ENCODE results near the gene TMEM120B.
"Not testable (repeated sequence)": the region's sequence is repeated elsewhere in the genome, so short reads cannot be mapped to it uniquely, and the experiment has no call there.

The TMEM120B gene

DNA sequence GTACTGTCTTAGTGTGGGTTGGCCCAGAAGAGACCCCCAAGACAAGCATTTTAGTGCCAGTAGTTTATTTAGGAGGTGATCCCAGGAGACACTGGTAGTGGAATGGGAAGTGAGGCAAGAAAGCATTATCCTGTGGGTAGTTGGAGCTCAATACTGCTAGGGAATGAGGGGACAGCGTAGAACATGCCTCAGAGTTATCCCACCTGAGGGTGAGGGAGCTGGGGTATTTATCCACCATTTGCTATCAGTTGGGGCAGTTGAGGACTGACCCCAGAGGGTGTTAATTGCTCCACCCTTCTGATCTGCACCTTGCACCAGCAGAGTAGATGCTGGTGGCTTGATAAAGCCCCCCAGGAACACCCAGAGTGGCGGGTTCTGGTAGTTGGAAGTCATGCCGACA is 43.0 kb downstream of the TMEM120B start:
- H3K27ac ChIP-seq (ENCODE audit: low read length): no peak overlapping the region
- DNase-seq: no peak

DNA sequence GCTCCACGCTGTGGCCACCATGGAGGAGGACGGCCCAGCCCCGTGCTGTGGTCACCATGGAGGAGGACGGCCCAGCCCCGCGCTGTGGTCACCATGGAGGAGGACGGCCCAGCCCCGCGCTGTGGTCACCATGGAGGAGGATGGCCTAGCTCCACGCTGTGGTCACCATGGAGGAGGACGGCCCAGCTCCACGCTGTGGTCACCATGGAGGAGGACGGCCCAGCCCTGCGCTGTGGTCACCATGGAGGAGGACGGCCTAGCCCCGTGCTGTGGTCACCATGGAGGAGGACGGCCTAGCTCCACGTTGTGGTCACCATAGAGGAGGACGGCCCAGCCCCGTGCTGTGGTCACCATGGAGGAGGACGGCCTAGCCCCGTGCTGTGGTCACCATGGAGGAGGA is 46.0 kb downstream of the TMEM120B start:
- not testable (repeated sequence) for DNase-seq; H3K4me1 ChIP-seq (ENCODE audit: insufficient read depth, low read length); H3K27me3 ChIP-seq (ENCODE audit: insufficient read depth, low read length, poor library complexity); H2AFZ ChIP-seq (ENCODE audit: low read depth, low read length); H4K20me1 ChIP-seq (ENCODE audit: insufficient read depth, low read length); H3K79me2 ChIP-seq (ENCODE audit: insufficient read depth, low read length); H3K9me3 ChIP-seq (ENCODE audit: insufficient read depth, low read length, severe bottlenecking); ATAC-seq (ENCODE audit: insufficient read depth, low read depth); H3K27ac ChIP-seq (ENCODE audit: low read length); H3K9ac ChIP-seq (ENCODE audit: low read depth, low read length); H3K4me2 ChIP-seq (ENCODE audit: insufficient read depth, low read length); H3K4me3 ChIP-seq (ENCODE audit: low read depth in 1 of 2, low read length in 2 of 2); H3K36me3 ChIP-seq (ENCODE audit: insufficient read depth, low read length)

More for the DNA sequence above, 43.0 kb downstream of the TMEM120B start:
- Histone ChIP-seq H3K9me3 (ENCODE audit: insufficient read depth, low read length, severe bottlenecking) (no peaks in the 10 kb centered on the region), H2AFZ (ENCODE audit: low read depth, low read length) (no peak overlapping the region), H3K4me2 (ENCODE audit: insufficient read depth, low read length) (no peak overlapping the region), H3K36me3 (ENCODE audit: insufficient read depth, low read length) (peaks cover 3% of the 10 kb centered on the region), H3K4me3 (ENCODE audit: low read depth in 1 of 2, low read length in 2 of 2) (no peak overlapping the region), H3K4me1 (ENCODE audit: insufficient read depth, low read length) (peaks cover 9% of the 10 kb centered on the region), H3K9ac (ENCODE audit: low read depth, low read length) (no peak overlapping the region), H4K20me1 (ENCODE audit: insufficient read depth, low read length) (no peaks in the 10 kb centered on the region), H3K79me2 (ENCODE audit: insufficient read depth, low read length) (no peaks in the 10 kb centered on the region), H3K27me3 (ENCODE audit: insufficient read depth, low read length, poor library complexity) (no peaks in the 10 kb centered on the region)
- ATAC-seq (ENCODE audit: insufficient read depth, low read depth): no peak
- TF ChIP-seq EZH2 (IDR thresholded peaks at IDR 0.05; ENCODE audit: borderline replicate concordance, low read depth, low read length, severe bottlenecking): no peak
- TF ChIP-seq, protein P1, sequence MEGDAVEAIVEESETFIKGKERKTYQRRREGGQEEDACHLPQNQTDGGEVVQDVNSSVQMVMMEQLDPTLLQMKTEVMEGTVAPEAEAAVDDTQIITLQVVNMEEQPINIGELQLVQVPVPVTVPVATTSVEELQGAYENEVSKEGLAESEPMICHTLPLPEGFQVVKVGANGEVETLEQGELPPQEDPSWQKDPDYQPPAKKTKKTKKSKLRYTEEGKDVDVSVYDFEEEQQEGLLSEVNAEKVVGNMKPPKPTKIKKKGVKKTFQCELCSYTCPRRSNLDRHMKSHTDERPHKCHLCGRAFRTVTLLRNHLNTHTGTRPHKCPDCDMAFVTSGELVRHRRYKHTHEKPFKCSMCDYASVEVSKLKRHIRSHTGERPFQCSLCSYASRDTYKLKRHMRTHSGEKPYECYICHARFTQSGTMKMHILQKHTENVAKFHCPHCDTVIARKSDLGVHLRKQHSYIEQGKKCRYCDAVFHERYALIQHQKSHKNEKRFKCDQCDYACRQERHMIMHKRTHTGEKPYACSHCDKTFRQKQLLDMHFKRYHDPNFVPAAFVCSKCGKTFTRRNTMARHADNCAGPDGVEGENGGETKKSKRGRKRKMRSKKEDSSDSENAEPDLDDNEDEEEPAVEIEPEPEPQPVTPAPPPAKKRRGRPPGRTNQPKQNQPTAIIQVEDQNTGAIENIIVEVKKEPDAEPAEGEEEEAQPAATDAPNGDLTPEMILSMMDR (IDR thresholded peaks at IDR 0.05; ENCODE audit: borderline replicate concordance, extremely low read depth, low read length, poor library complexity, severe bottlenecking): no peak

DNA sequence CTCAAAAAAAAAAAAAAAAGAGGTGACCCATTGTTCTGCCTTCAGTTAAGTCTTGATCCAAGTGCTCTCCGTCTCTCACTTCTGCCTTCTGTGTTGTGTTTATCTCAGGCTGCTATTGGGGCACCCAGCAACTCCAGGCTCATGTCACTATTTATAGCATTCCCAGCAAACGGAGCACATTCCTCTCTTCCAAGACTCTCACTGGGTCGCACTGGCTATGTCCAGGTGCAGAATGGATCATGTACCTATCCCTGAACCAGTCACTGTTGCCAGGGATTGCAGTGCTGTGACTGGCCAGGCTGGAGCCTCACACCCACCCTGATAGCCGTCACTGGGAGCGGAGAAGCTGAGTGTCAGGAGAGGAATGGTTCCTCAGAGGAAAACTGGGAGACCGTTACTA is 49.7 kb downstream of the TMEM120B start:
- H3K79me2 ChIP-seq (ENCODE audit: insufficient read depth, low read length): no peaks in the 10 kb centered on the region
- H3K4me3 ChIP-seq (ENCODE audit: low read depth in 1 of 2, low read length in 2 of 2): no peak overlapping the region
- TF ChIP-seq, protein P1 (IDR thresholded peaks at IDR 0.05; ENCODE audit: borderline replicate concordance, extremely low read depth, low read length, poor library complexity, severe bottlenecking): no peak
- TF ChIP-seq EZH2 (IDR thresholded peaks at IDR 0.05; ENCODE audit: borderline replicate concordance, low read depth, low read length, severe bottlenecking): no peak
- no peaks in the 10 kb centered on the region for H3K36me3 ChIP-seq (ENCODE audit: insufficient read depth, low read length)
- no peak overlapping the region for H2AFZ ChIP-seq (ENCODE audit: low read depth, low read length)
- H3K27ac ChIP-seq (ENCODE audit: low read length): no peak overlapping the region
- H3K9ac ChIP-seq (ENCODE audit: low read depth, low read length): no peak overlapping the region
- DNase-seq (no peak), ATAC-seq (ENCODE audit: insufficient read depth, low read depth) (no peak)
- H3K4me2 ChIP-seq (ENCODE audit: insufficient read depth, low read length): no peak overlapping the region
- no peaks in the 10 kb centered on the region for H3K9me3 ChIP-seq (ENCODE audit: insufficient read depth, low read length, severe bottlenecking)
- H3K27me3 ChIP-seq (ENCODE audit: insufficient read depth, low read length, poor library complexity): no peaks in the 10 kb centered on the region
- no peaks in the 10 kb centered on the region for H3K4me1 ChIP-seq (ENCODE audit: insufficient read depth, low read length)
- peaks cover 3% of the 10 kb centered on the region; the same call in 1 of the 2 replicates for H4K20me1 ChIP-seq (ENCODE audit: insufficient read depth, low read length)

DNA sequence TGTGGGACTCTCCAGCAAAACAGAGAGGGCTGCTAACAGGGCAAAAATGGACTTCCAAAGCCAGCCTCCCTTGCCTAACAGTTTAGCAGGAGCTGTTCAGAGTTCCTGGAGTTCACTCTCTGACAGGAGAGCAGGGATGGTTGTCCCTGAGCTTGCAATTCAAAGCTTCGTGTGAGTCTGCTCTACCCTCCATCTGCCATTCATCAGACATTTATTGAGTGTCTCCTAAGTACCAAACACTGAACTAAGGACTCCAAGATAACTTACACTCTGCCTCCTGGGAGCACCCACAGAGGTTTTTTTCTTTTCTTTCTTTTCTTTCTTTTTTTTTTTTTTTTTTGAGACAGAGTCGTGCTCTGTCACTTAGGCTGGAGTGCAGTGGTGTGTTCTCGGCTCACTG is 52.3 kb downstream of the TMEM120B start:
- Histone ChIP-seq H3K4me1 (ENCODE audit: insufficient read depth, low read length) (no peaks in the 10 kb centered on the region), H3K27ac (ENCODE audit: low read length) (no peak overlapping the region), H3K27me3 (ENCODE audit: insufficient read depth, low read length, poor library complexity) (no peaks in the 10 kb centered on the region), H3K9me3 (ENCODE audit: insufficient read depth, low read length, severe bottlenecking) (no peaks in the 10 kb centered on the region), H3K4me3 (ENCODE audit: low read depth in 1 of 2, low read length in 2 of 2) (no peak overlapping the region), H4K20me1 (ENCODE audit: insufficient read depth, low read length) (peaks cover 3% of the 10 kb centered on the region; the same call in 1 of the 2 replicates), H3K9ac (ENCODE audit: low read depth, low read length) (no peak overlapping the region), H3K4me2 (ENCODE audit: insufficient read depth, low read length) (no peak overlapping the region), H3K79me2 (ENCODE audit: insufficient read depth, low read length) (no peaks in the 10 kb centered on the region), H2AFZ (ENCODE audit: low read depth, low read length) (no peak overlapping the region), H3K36me3 (ENCODE audit: insufficient read depth, low read length) (no peaks in the 10 kb centered on the region)
- ATAC-seq (ENCODE audit: insufficient read depth, low read depth) (no peak), DNase-seq (no peak)
- TF ChIP-seq, protein P1 (IDR thresholded peaks at IDR 0.05; ENCODE audit: borderline replicate concordance, extremely low read depth, low read length, poor library complexity, severe bottlenecking): no peak
- TF ChIP-seq EZH2 (IDR thresholded peaks at IDR 0.05; ENCODE audit: borderline replicate concordance, low read depth, low read length, severe bottlenecking): no peak

Measured in DND-41 (cell line).